NCI-H1092 (cell line): ENCODE measurements around the gene GSTO2.
"Not testable (repeated sequence)": the region's sequence is repeated elsewhere in the genome, so short reads cannot be mapped to it uniquely, and the experiment has no call there.

Experiments used
- DNase-seq: peaks from one replicate; lab custom pipeline; 2025; lab: John Stamatoyannopoulos, UW

GSTO2 gene

GRCh38 chr10:104268713-104269645, at the start of gene GSTO2:
Gene GSTO2 (plus strand): TSS chr10:104269184. CDS start chr10:104274916, 5,732 bp downstream.
- DNase-seq = peak; percentile 95

GRCh38 chr10:104220522-104220921, 48.5 kb upstream of the GSTO2 start:
- no peak for DNase-seq

GRCh38 chr10:104223304-104223703, 45.7 kb upstream of the GSTO2 start:
- no peak for DNase-seq

GRCh38 chr10:104230490-104230889, 38.5 kb upstream of the GSTO2 start:
- no peak for DNase-seq

- peak; percentile 86 for DNase-seq
These were observed 37.0 kb upstream of the GSTO2 start, which contains the start of gene CFAP43 for GRCh38 chr10:104231784-104232612. Gene CFAP43 (minus strand): TSS chr10:104232364. CDS start chr10:104232246, 118 bp downstream.

GRCh38 chr10:104232613-104233102, 36.3 kb upstream of the GSTO2 start:
- DNase-seq = no peak

GRCh38 chr10:104233817-104234216, 35.2 kb upstream of the GSTO2 start:
- no peak for DNase-seq

- no peak for DNase-seq
These were observed 34.0 kb upstream of the GSTO2 start for GRCh38 chr10:104234934-104235333.

GRCh38 chr10:104235801-104236200, 33.2 kb upstream of the GSTO2 start:
- DNase-seq = no peak

GRCh38 chr10:104240078-104240477, 28.9 kb upstream of the GSTO2 start:
- DNase-seq = no peak

GRCh38 chr10:104242545-104242944, 26.4 kb upstream of the GSTO2 start:
- DNase-seq = no peak

GRCh38 chr10:104243009-104243408, 26.0 kb upstream of the GSTO2 start:
- DNase-seq = not testable (repeated sequence)

- no peak for DNase-seq
These were observed 25.5 kb upstream of the GSTO2 start for GRCh38 chr10:104243512-104243911.

- DNase-seq = no peak
These were observed 23.8 kb upstream of the GSTO2 start for GRCh38 chr10:104245066-104245632.

- no peak for DNase-seq
These were observed 22.0 kb upstream of the GSTO2 start for GRCh38 chr10:104246976-104247375.

GRCh38 chr10:104247513-104248146, 21.4 kb upstream of the GSTO2 start:
- no peak for DNase-seq

- DNase-seq = not testable (repeated sequence)
These were observed 20.1 kb upstream of the GSTO2 start for GRCh38 chr10:104248931-104249330.

GRCh38 chr10:104250371-104250770, 18.6 kb upstream of the GSTO2 start:
- no peak for DNase-seq

- DNase-seq = no peak
These were observed 17.5 kb upstream of the GSTO2 start for GRCh38 chr10:104251443-104251842.

- DNase-seq = no peak
These were observed 16.6 kb upstream of the GSTO2 start for GRCh38 chr10:104252368-104252767.

- no peak for DNase-seq
These were observed 15.9 kb upstream of the GSTO2 start for GRCh38 chr10:104253106-104253505.
